Activated CD4-positive, alpha-beta T cell treated with anti-CD3 and anti-CD28 coated beads, Interleukin-2, amount 10 ng/mL, durations not matched to agents 7 days and 5 days (primary cell): ENCODE measurements around the gene FAM174C. TPM values are rescaled to one million over a fixed set of nuclear protein-coding genes. Genes with fewer than 3 reads are reported as not detected.
"Not testable (repeated sequence)": the region's sequence is repeated elsewhere in the genome, so short reads cannot be mapped to it uniquely, and the experiment has no call there.

Experiments
- CTCF ChIA-PET: fragments of 350-600 bp; sonication (Branson Sonifier 250); formaldehyde crosslinking; loops from one replicate; lab custom pipeline; 2021; ENCODE audit warnings: antibody characterized with exemption; lab: Charles Lee
- POLR2A ChIA-PET: fragments of 350-600 bp; sonication (Branson Sonifier 250); formaldehyde crosslinking; loops from one replicate; lab custom pipeline; 2021; ENCODE audit warnings: antibody characterized with exemption; lab: Charles Lee
- DNase-seq: peaks from one replicate; pipeline ENCODE4 v3.0.0-alpha.2; 2020
- H3K27ac Mint-ChIP-seq: one replicate; pipeline ENCODE4 v1.8.0; 2021; ENCODE audit warnings: mild to moderate bottlenecking, moderate library complexity, mixed read lengths
- H3K27me3 Mint-ChIP-seq: one replicate; pipeline ENCODE4 v1.8.0; 2021; ENCODE audit warnings: mixed read lengths
- H3K36me3 Mint-ChIP-seq: one replicate; pipeline ENCODE4 v1.8.0; 2021; ENCODE audit warnings: low read depth, mixed read lengths
- H3K4me1 Mint-ChIP-seq: one replicate; pipeline ENCODE4 v1.8.0; 2021; ENCODE audit warnings: mixed read lengths
- H3K4me3 Mint-ChIP-seq: one replicate; pipeline ENCODE4 v1.8.0; 2021; ENCODE audit warnings: mild to moderate bottlenecking, moderate library complexity, mixed read lengths
- H3K9me3 Mint-ChIP-seq: one replicate; pipeline ENCODE4 v1.8.0; 2021; ENCODE audit warnings: mixed read lengths
- total RNA-seq, 2 experiments: library from RNA; stranded (reverse); gene quantifications; one replicate each; pipeline ENCODE4 v1.2.3, GENCODE V29; 2021

The FAM174C gene
- total RNA-seq, 2 experiments from 2014 or later: 47.8 to 51.5 TPM

DNA sequence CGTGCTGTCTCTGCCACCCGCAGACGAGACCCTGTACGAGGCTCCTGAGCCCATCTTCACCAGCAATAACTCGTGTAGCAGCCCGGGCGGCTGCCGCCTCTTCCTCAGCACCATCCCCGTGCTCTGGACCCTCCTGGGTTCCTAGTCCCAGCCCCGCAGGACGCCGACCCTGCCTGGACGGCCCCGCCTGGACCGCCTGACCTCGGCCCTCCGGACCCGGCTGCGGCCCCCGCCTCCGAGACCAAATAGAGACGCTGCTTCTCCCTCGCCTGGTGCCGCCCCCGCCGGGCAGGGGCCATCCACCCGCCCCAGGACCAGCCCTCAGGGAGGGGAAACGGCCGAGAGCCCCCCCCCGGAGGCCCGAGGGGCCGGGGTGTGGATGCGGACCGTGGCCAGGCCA is 24.5 kb downstream of the FAM174C start:
- H3K4me1 Mint-ChIP-seq: peaks cover under 1% of the 10 kb centered on the region
- peaks cover 3% of the 10 kb centered on the region for H3K27me3 Mint-ChIP-seq
- no peaks in the 10 kb centered on the region for H3K36me3 Mint-ChIP-seq
- no peak for DNase-seq
- no peak overlapping the region for H3K27ac Mint-ChIP-seq
- POLR2A ChIA-PET: no interaction called here
- H3K4me3 Mint-ChIP-seq: no peak overlapping the region
- CTCF ChIA-PET: no interaction called here
- H3K9me3 Mint-ChIP-seq: no peaks in the 10 kb centered on the region

DNA sequence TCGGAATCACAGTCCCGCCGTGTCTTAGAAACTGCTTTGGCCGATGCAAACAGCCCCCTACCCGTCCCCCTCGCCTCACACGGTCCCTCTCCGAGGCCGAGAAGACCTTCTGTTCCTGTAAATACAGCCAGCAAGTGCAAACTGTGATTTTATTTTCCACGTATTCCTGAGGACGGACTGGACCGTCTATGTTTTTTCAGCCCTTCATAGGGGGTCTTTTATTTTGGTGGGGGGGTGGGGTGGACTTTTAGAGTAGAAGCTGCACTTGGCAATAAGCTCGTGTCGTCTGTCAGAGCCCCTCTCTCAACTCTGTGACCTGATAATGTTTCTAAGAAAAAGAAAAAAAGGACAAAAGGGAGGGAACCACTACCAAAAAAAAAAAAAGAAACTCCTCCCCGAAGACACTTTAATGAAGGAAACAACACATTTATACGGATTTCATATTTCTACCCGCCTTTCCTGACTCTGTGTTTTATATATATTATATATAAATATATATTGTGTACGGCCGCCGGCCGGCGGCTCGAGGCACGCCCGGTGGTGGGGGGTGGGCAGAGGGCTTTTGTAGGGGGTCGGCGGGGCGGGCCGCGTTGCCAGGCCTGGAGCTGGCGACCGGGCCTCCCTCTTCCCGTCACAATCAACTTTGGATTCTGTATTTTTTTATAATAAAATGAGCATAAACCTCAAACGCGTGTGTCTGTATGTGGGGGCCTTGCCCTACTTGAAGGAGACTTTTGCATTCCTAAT is 25.6 kb downstream of the FAM174C start:
- Mint-ChIP-seq H3K27me3 (no peaks in the 10 kb centered on the region), H3K36me3 (no peaks in the 10 kb centered on the region), H3K9me3 (no peaks in the 10 kb centered on the region), H3K27ac (no peak overlapping the region), H3K4me3 (no peak overlapping the region), H3K4me1 (no peaks in the 10 kb centered on the region)
- DNase-seq: no peak
- POLR2A ChIA-PET: no interaction called here
- CTCF ChIA-PET: no interaction called here

DNA sequence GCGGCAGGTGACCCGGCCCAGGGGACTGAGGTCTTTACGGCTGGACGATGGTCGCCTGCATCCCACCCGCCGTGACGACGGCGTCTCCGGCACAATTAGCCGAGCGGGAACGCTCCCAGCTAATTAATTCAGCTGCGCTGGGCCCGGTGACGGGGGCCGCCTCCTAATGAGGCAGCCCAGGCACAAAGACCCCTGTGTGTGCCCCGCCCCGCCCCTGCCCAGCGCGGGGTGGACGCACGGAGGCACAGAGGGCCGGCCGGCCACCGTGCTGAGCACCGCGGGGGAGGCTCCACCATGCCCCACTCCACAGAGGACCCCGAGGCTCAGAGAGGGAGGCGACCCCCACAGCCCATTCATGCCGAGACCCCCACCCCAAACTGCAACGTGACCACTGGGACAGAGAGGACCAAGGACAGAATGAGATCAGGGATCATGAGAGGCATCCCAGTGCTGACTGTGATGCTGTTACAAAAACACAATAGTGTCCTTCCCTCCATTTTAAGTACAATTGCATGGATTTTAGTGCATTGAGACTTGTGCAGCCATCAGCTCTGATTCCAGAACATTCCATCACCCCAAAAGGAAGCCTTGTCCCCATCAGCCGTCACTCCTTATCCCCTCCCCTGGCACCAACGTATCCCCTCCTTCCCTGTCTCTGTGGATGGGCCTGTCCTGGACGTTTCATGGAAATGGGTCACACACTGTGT is 27.4 kb downstream of the FAM174C start:
- H3K9me3 Mint-ChIP-seq: no peaks in the 10 kb centered on the region
- no peaks in the 10 kb centered on the region for H3K27me3 Mint-ChIP-seq
- no peak for DNase-seq
- H3K4me1 Mint-ChIP-seq: no peaks in the 10 kb centered on the region
- H3K27ac Mint-ChIP-seq: no peak overlapping the region
- no peaks in the 10 kb centered on the region for H3K36me3 Mint-ChIP-seq
- H3K4me3 Mint-ChIP-seq: no peak overlapping the region
- CTCF ChIA-PET: interaction anchor here (1.2 kb wide), 1 partner anchor 58 kb away, joined by 4 read pairs; no protein-coding TSS in a partner anchor
- POLR2A ChIA-PET: no interaction called here

DNA sequence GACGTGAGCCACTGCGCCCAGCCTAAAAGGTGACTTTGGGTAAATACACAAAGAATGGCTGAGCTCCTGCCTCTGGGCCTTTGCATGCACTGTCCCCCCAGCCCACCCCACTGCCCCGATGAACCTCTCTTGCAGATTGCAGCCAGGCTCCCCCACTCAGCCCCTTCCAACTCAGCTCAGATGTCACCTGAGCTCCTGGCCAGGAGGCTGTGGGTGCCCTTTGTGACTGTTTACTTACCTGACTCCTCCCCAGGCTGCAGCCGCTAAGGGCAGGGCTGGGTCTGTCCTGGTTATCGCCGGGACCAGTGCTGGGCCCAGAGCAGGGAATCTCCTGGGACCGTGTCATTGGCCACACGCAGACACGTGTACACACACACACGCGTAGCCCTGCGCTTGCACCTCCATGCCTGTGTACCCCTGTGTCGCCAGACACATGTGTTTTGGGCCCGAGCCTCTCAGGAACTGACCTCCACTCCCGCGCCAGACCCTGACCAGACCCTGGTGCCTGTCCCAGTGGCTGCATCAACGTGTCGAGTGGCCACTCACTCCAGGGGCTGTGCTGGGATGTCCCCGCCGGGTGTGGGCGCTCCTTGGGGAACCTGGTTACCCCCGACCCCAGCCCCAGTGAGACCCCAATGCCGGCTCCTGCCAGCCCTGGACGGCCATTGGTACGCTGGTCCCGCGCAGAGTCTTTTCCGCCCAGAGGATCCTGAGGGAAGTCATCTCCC is 29.0 kb downstream of the FAM174C start:
- Mint-ChIP-seq H3K36me3 (no peaks in the 10 kb centered on the region), H3K4me1 (no peaks in the 10 kb centered on the region), H3K27ac (no peak overlapping the region), H3K9me3 (no peaks in the 10 kb centered on the region), H3K4me3 (no peak overlapping the region), H3K27me3 (no peaks in the 10 kb centered on the region)
- ChIA-PET POLR2A (no interaction called here), CTCF (interaction anchor here (0.6 kb wide), 1 partner anchor 1840 kb away, joined by 3 read pairs; no protein-coding TSS in a partner anchor)
- DNase-seq: no peak

DNA sequence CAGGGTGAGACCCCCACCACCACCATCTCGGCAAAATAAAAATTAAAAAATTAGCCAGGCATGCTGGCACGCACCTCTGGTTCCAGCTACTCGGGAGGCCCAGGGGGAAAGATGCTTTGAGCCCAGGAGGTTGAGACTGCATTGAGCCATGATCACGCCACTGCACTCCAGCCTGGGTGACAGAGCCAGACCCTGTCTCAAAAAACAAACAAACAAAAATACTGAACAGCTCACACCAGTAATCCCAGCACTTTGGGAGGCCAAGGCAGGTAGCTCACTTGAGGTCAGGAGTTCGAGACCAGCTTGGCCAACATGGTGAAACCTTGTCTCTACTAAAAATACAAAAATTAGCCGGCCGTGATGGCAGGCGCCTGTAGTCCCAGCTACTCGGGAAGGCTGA is 30.0 kb downstream of the FAM174C start:
- H3K36me3 Mint-ChIP-seq, H3K27ac Mint-ChIP-seq, H3K4me3 Mint-ChIP-seq, H3K27me3 Mint-ChIP-seq, POLR2A ChIA-PET, DNase-seq, H3K9me3 Mint-ChIP-seq, H3K4me1 Mint-ChIP-seq: not testable (repeated sequence)
- CTCF ChIA-PET: interaction anchor here (0.7 kb wide), 1 partner anchor 10 kb away, joined by 3 read pairs; no protein-coding TSS in a partner anchor

DNA sequence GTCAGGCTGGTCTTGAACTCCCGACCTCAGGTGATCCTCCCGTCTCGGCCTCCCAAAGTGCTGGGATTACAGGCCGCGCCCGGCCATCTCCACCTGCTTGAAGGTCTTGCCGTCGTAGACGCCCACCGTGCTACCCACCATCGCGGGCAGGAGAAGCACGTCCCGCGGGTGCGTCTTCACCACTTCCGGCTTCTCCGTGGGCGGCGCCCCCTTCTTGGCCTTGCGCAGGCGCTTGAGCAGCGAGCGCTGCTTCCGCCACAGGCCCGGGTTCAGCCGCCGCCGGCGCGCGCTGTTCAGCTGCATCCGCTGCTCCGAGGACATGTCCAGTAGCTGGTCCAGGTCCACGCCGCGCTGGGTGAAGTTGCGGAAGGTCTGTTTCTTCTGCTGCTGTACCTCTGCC is 32.0 kb downstream of the FAM174C start:
- CTCF ChIA-PET: no interaction called here
- POLR2A ChIA-PET: no interaction called here
- no peaks in the 10 kb centered on the region for H3K4me1 Mint-ChIP-seq

DNA sequence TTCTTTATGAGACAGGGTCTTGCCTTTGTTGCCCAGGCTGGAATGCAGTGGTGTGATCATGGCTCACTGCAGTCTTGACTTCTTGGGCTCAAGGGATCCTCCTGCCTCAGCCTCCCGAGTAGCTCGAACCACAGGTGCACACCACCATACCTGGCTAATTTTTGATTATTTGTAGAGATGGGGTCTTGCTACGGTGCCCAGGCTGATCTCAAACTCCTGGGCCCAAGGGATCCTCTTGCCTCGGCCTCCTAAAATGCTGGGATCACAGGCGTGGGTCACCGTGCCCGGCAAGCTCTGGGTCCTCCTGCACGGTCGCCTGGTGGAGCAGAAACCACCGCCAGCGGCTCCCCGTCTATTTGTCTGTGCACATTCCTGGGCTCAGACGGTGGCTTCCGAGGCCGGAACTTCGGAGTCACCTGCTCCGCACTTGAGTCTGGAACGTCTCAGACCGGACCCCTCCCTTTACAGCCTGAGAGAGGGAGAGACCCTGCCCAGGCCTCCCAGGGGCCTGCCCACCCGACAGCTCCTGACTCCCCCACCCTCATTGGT is 32.5 kb downstream of the FAM174C start:
- Mint-ChIP-seq H3K36me3 (no peaks in the 10 kb centered on the region), H3K27ac (no peak overlapping the region), H3K4me1 (no peaks in the 10 kb centered on the region), H3K27me3 (no peaks in the 10 kb centered on the region), H3K9me3 (no peaks in the 10 kb centered on the region), H3K4me3 (no peak overlapping the region)
- CTCF ChIA-PET: no interaction called here
- POLR2A ChIA-PET: no interaction called here
- DNase-seq: no peak

More for the DNA sequence above, 32.0 kb downstream of the FAM174C start:
- no peaks in the 10 kb centered on the region for H3K27me3 Mint-ChIP-seq
- DNase-seq: no peak
- H3K27ac Mint-ChIP-seq: no peak overlapping the region
- no peaks in the 10 kb centered on the region for H3K9me3 Mint-ChIP-seq
- H3K36me3 Mint-ChIP-seq: no peaks in the 10 kb centered on the region
- H3K4me3 Mint-ChIP-seq: no peak overlapping the region

DNA sequence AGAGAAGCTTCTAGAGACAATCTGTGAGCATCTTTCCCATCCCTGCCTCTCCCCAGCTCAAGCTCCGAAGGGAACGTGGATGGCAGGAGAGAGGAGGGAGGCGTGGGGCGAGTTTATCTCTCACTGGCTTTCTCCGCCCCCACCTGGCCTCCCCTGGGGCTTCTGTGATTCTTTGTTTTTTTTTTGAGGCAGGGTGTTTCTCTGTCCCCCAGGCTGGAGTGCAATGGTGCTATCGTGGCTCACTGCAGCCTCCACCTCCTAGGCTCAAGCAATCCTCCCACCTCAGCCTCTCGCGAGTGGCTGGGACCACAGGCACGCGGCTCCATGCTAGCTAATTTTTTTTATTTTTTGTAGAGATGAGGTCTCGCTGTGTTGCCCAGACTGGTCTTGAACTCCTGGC is 33.4 kb downstream of the FAM174C start:
- Mint-ChIP-seq H3K9me3 (no peaks in the 10 kb centered on the region), H3K36me3 (no peaks in the 10 kb centered on the region), H3K27ac (no peak overlapping the region), H3K27me3 (no peaks in the 10 kb centered on the region), H3K4me3 (no peak overlapping the region), H3K4me1 (no peaks in the 10 kb centered on the region)
- DNase-seq: no peak
- ChIA-PET POLR2A (interaction anchor here (0.7 kb wide), 1 partner anchor 13 kb away, joined by 4 read pairs; no protein-coding TSS in a partner anchor), CTCF (interaction anchor here (1.2 kb wide), 1 partner anchor 29 kb away, joined by 3 read pairs; no protein-coding TSS in a partner anchor)

DNA sequence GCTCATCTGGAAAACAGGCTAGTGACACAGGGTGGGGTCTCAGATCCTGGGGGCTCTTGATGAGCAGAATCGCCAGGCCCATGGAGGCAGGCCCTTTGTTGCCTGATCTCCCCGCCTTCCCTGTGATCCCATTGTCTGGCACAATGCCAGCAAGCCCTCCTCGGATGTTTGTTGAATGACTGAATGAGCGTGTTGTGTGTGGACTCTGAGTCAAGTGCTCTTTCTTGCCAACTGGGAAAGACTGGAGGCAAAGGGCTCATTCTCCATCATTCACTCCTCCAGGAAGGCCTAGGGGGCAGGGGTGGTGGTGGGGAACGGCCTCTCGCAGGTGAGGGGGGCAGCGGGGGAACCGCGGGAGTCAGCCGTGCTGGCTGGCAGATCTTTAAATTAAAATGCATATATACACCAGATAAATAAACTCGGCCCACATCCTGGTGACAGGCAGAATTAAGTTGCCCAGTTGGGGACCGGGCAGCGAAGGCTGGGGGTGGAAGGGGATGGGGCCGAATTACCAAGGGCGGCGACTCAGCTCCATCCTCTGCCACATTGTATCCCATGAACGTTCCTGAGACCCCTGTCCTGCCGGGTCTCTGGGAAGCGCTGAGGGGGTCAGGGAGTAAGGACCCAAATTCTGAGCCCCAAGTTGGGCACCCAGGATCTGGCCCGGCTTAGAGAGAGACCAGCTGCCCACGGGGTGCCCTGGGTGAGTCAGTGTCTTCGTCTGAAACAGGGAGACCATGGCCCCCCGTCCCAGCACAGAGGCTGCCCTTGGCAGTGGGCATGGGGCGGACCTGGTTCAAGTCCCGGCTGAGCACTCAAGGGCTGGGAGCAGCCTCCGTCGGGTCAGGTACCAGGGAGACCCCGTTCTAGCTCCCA is 34.9 kb downstream of the FAM174C start:
- ChIA-PET POLR2A (no interaction called here), CTCF (interaction anchor here (1.2 kb wide), 1 partner anchor 31 kb away, joined by 3 read pairs; no protein-coding TSS in a partner anchor)
- Mint-ChIP-seq H3K27me3 (no peaks in the 10 kb centered on the region), H3K9me3 (no peaks in the 10 kb centered on the region), H3K36me3 (no peaks in the 10 kb centered on the region), H3K4me1 (no peaks in the 10 kb centered on the region), H3K27ac (no peak overlapping the region), H3K4me3 (no peak overlapping the region)
- no peak for DNase-seq

DNA sequence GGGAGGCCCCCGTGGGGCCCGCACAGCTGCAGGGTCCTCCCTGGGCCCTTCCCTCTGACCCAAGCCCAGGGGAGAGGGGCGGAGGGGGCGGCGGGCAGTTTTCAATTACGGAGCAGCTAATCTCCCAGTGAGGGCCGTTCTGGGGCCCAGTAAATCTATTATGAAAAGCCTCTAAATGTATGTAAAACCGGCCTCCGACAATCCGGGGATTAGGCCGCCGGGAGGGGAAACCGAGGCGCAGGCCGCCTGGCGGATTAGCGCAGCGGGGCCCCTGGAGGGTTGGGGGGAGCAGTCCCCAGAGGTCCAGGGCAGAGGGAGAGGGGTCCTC is 35.5 kb downstream of the FAM174C start:
- no peaks in the 10 kb centered on the region for H3K27me3 Mint-ChIP-seq
- no peaks in the 10 kb centered on the region for H3K36me3 Mint-ChIP-seq
- H3K4me1 Mint-ChIP-seq: no peaks in the 10 kb centered on the region
- H3K4me3 Mint-ChIP-seq: no peak overlapping the region
- ChIA-PET POLR2A (no interaction called here), CTCF (no interaction called here)
- DNase-seq: no peak
- H3K9me3 Mint-ChIP-seq: no peaks in the 10 kb centered on the region
- no peak overlapping the region for H3K27ac Mint-ChIP-seq

DNA sequence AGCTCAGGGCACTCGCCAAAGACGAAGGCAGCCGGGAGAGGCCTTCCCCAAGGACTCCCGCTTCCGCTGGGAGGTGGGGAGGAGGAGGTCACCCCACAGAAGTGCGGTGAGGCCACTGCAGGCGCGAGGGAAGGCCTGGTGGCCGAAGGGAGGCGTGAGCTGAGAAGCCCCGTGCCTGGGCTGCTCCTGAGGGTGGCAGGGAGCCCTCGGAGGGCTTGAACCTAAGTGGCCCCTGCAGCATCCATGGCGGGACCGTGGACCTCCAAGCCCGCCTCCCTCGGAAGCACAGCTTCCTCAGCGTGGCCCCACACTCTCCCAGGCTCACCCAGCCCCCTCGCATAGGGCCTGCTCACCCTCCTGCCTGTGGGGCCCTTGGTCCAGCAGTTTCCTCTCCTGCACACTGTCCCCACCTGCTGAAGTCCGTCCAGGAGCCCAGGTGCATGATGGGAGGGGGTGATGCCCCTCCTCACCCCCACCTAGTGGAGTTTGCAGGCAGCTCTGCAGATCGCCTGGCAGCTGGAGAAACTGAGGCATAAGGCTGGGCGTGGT is 36.3 kb downstream of the FAM174C start:
- Mint-ChIP-seq H3K4me1 (no peaks in the 10 kb centered on the region), H3K27ac (no peak overlapping the region), H3K36me3 (no peaks in the 10 kb centered on the region), H3K27me3 (no peaks in the 10 kb centered on the region), H3K9me3 (no peaks in the 10 kb centered on the region), H3K4me3 (no peak overlapping the region)
- CTCF ChIA-PET: no interaction called here
- DNase-seq: no peak
- POLR2A ChIA-PET: no interaction called here
